AG09309 (cell line): Measurements from ENCODE around the gene FOXP1.

Source experiments
- DNase-seq: peaks from one replicate; pipeline ENCODE4 v3.0.0-alpha.2; 2010; ENCODE audit warnings: low read depth
- H3K4me3 ChIP-seq: 2 replicates; pipeline ENCODE4 v1.5.1; 2011; ENCODE audit warnings: mild to moderate bottlenecking, low read depth, low read length, moderate library complexity; ENCODE audit not compliant: control insufficient read depth
- CTCF ChIP-seq: IDR thresholded peaks from 2 replicates; pipeline ENCODE4 v1.5.1; 2011; ENCODE audit warnings: mild to moderate bottlenecking, low read depth, low read length, inconsistent platforms; ENCODE audit not compliant: insufficient read depth, control insufficient read depth; ENCODE audit errors: missing control alignments

Gene FOXP1

DNA sequence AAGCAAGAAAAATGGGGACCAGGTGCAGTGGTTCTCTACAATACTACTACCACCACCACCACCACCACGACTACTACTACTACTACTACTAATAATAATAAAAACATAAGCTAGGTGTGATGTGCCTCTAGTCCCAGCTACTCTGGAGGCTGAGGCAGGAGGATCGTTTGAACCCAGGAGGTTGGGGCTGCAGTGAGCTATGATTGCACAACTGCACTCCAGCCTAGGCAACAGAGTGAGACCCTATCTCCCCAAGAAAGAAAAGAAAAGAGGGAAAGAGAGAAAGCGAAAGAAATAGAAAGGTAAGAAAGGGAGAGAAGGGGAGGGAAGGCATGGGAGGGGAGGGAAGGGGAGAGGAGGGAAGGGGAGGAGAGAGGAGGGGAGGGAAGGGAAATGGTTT lies 350.6 kb downstream of the FOXP1 start:
- no peak for DNase-seq
- no peak overlapping the region for H3K4me3 ChIP-seq
- TF ChIP-seq CTCF, result no peak

DNA sequence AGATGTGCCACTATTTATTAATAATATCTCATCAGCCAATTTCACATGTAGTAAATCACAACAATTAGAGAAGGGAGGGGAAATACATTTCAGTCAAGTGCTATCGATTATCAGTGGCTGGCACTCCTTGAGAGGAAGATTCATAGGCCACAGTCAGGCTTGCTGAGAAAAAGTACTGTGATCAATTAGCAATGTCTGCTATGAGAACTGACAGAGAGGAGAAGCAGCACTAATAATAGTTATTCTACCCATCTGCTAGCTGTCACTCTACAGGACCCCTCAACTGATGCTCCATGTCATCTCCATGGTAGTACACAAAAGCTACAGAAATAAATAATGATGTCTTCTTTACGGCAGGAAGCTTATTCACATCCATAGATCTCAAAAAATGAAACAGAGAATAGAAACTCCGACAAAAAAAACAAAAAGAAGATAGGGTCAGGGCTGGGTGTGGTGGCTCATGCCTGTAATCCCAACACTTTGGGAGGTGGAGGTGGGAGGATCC lies 351.3 kb downstream of the FOXP1 start:
- H3K4me3 ChIP-seq, result no peak overlapping the region
- no peak for TF ChIP-seq CTCF
- no peak for DNase-seq

DNA sequence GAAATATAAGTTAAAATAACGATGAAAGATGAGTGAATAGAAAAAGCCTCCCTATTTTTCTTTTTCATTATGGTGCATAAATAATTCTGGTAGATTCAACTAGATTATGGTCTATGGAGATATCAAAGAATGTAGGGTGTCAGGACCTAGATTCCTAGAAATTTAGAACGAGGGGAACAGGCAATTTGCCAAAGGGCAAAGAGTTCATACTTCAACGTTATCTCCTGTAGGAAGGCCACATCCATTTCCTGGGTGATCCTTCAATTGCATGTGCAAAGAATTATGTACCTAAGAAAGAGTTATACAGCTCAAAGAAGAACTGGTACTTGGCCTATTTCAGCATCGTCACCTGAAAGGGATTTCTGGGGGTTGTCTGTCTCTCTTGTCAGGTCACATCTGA lies 351.8 kb downstream of the FOXP1 start:
- no peak for DNase-seq
- TF ChIP-seq CTCF, result no peak
- H3K4me3 ChIP-seq, result no peak overlapping the region

DNA sequence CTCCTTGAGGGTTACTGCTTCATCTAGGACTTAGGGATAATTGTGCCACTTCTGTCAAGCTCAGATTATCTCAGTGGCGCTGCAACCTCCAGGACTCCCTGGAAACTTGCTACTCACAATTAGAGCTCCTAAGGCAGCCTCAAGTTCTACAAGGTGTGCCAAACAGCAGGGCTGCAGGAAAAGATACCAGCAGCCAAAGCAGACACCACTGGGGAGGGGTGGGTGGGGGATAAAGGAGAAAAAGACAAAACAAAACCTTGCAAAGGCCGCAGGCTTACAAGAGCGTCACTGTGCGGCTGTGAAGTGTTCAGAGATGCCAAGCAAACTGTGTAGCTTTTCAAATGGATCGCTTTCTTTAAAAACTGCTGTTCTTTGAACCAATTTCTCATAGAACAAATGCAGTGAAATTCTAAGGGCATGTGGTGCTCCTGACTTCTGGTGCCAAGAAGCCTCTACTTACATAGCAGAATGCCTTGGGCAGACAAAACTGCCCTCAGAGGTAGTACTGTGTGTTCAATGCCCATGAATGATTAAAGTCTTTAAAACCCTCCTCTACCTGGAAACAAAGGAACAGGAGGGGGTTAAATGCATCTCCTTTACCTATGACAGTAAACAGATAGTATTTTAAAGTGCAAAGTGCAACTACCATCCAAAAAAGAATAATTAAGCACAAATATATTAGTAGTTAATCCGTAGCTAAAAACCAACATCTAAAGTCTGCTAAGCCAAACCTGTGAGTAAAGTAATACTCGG lies 353.4 kb downstream of the FOXP1 start:
- DNase-seq, result no peak
- no peak for TF ChIP-seq CTCF
- H3K4me3 ChIP-seq, result no peak overlapping the region

- no peak overlapping the region for H3K4me3 ChIP-seq
- DNase-seq, result no peak
- TF ChIP-seq CTCF, result no peak
Observed at GRCh38 chr3:71228156-71228866, 355.2 kb downstream of the FOXP1 start.

DNA sequence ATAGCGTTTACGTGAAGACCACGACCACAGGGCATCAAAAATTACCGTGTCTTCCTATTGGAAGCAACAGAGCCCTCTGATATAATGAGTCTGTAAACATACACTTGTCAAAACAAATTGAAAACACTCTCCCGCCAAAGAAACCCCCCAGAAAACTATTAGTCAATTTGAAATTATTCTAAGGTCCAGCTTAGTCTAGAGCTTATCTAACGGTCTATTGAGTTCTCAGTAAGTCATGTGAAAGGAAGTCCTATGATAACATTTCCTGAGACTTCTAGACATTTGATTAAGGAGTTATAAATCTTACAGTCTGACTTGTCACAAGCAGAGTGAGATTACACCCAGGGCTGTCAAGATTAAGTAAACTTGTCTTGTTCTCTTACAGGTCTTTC lies 356.3 kb downstream of the FOXP1 start:
- no peak for TF ChIP-seq CTCF
- no peak overlapping the region for H3K4me3 ChIP-seq
- no peak for DNase-seq
